ENCODE measurements around the gene GIGYF1.

Gene GIGYF1

GRCh38 chr7:100699018-100699417, 5.0 kb upstream of the GIGYF1 start:
- H3K4me1 Mint-ChIP-seq (ENCODE audit: low read depth in 2 of 2): no peaks in the 10 kb centered on the region
- H3K27me3 Mint-ChIP-seq: peaks cover 11 to 13% of the 10 kb centered on the region in 2 donors
- peaks cover 9% of the 10 kb centered on the region for H3K36me3 Mint-ChIP-seq (ENCODE audit: insufficient read depth)
- DNase-seq (no peak), ATAC-seq (replicated peaks) (no peak)
- H3K4me3 Mint-ChIP-seq: no peak overlapping the region
- no peaks in the 10 kb centered on the region for H3K9me3 Mint-ChIP-seq
- no peak overlapping the region for H3K27ac Mint-ChIP-seq

- ATAC-seq (replicated peaks): no peak
- DNase-seq: no peak
- Mint-ChIP-seq H3K4me1 (ENCODE audit: low read depth in 2 of 2) (peaks cover 19 to 20% of the 10 kb centered on the region in 2 donors), H3K4me3 (peak overlapping the region in 1 of 2 donors; percentile 57), H3K9me3 (no peaks in the 10 kb centered on the region), H3K27me3 (peaks cover 10 to 11% of the 10 kb centered on the region in 2 donors), H3K36me3 (ENCODE audit: insufficient read depth) (peaks cover 21% of the 10 kb centered on the region), H3K27ac (no peak overlapping the region)
These were observed 2.1 kb upstream of the GIGYF1 start for GRCh38 chr7:100696123-100696521.

GRCh38 chr7:100693312-100694097, 545 bp downstream of the GIGYF1 start:
- H3K4me1 Mint-ChIP-seq (ENCODE audit: low read depth in 2 of 2): peaks cover 24 to 28% of the 10 kb centered on the region in 2 donors
- no peaks in the 10 kb centered on the region for H3K27me3 Mint-ChIP-seq
- no peak for DNase-seq
- peaks cover 33% of the 10 kb centered on the region for H3K36me3 Mint-ChIP-seq (ENCODE audit: insufficient read depth)
- H3K27ac Mint-ChIP-seq: peak overlapping the region; percentile 96 to 97
- peak; percentile 44 for ATAC-seq (replicated peaks)
- H3K4me3 Mint-ChIP-seq: peak overlapping the region; percentile 94
- H3K9me3 Mint-ChIP-seq: no peaks in the 10 kb centered on the region

- H3K4me3 Mint-ChIP-seq: peak overlapping the region; percentile 94
These were observed 1.5 kb downstream of the GIGYF1 start for GRCh38 chr7:100692578-100692961.

GRCh38 chr7:100691676-100692577, 2.1 kb downstream of the GIGYF1 start:
- Mint-ChIP-seq H3K4me1 (ENCODE audit: low read depth in 2 of 2) (peaks cover 24 to 28% of the 10 kb centered on the region in 2 donors), H3K36me3 (ENCODE audit: insufficient read depth) (peaks cover 47% of the 10 kb centered on the region), H3K9me3 (no peaks in the 10 kb centered on the region), H3K27me3 (no peaks in the 10 kb centered on the region), H3K4me3 (peak overlapping the region; percentile 94), H3K27ac (no peak overlapping the region)
- peak; percentile 65 for ATAC-seq (replicated peaks)
- DNase-seq: peak; percentile 78 to 81 (median 79)

More at GRCh38 chr7:100692578-100692961, 1.5 kb downstream of the GIGYF1 start:
- Mint-ChIP-seq H3K27me3 (no peaks in the 10 kb centered on the region), H3K27ac (peak overlapping the region; percentile 96 to 97), H3K4me1 (ENCODE audit: low read depth in 2 of 2) (peaks cover 24 to 28% of the 10 kb centered on the region in 2 donors), H3K9me3 (no peaks in the 10 kb centered on the region), H3K36me3 (ENCODE audit: insufficient read depth) (peaks cover 41% of the 10 kb centered on the region)
- ATAC-seq (replicated peaks): no peak
- no peak for DNase-seq

GRCh38 chr7:100689230-100690135, 4.6 kb downstream of the GIGYF1 start:
- Mint-ChIP-seq H3K9me3 (no peaks in the 10 kb centered on the region), H3K4me3 (peak overlapping the region in 1 of 2 donors; percentile 51), H3K27ac (peak overlapping the region; percentile 8 to 78), H3K27me3 (no peaks in the 10 kb centered on the region), H3K4me1 (ENCODE audit: low read depth in 2 of 2) (peaks cover 24 to 28% of the 10 kb centered on the region in 2 donors), H3K36me3 (ENCODE audit: insufficient read depth) (peaks cover 54% of the 10 kb centered on the region)
- ATAC-seq (replicated peaks) (no peak), DNase-seq (no peak)

- no peak for DNase-seq
- Mint-ChIP-seq H3K27me3 (no peaks in the 10 kb centered on the region), H3K27ac (peak overlapping the region; percentile 8 to 78), H3K4me1 (ENCODE audit: low read depth in 2 of 2) (peaks cover 24 to 27% of the 10 kb centered on the region in 2 donors), H3K9me3 (no peaks in the 10 kb centered on the region), H3K4me3 (no peak overlapping the region), H3K36me3 (ENCODE audit: insufficient read depth) (peaks cover 54% of the 10 kb centered on the region)
- no peak for ATAC-seq (replicated peaks)
These were observed 5.7 kb downstream of the GIGYF1 start for GRCh38 chr7:100688326-100688860.

- DNase-seq (no peak), ATAC-seq (replicated peaks) (no peak)
- H3K27ac Mint-ChIP-seq: peak overlapping the region; percentile 8 to 78
- H3K4me1 Mint-ChIP-seq (ENCODE audit: low read depth in 2 of 2): peaks cover 19 to 24% of the 10 kb centered on the region in 2 donors
- H3K9me3 Mint-ChIP-seq: no peaks in the 10 kb centered on the region
- H3K27me3 Mint-ChIP-seq: no peaks in the 10 kb centered on the region
- H3K4me3 Mint-ChIP-seq: no peak overlapping the region
- H3K36me3 Mint-ChIP-seq (ENCODE audit: insufficient read depth): peaks cover 48% of the 10 kb centered on the region
These were observed 6.2 kb downstream of the GIGYF1 start for GRCh38 chr7:100687751-100688300.

- H3K27me3 Mint-ChIP-seq: no peaks in the 10 kb centered on the region
- peaks cover 13 to 18% of the 10 kb centered on the region in 2 donors for H3K4me1 Mint-ChIP-seq (ENCODE audit: low read depth in 2 of 2)
- no peak for ATAC-seq (replicated peaks)
- H3K9me3 Mint-ChIP-seq: no peaks in the 10 kb centered on the region
- no peak overlapping the region for H3K4me3 Mint-ChIP-seq
- peak overlapping the region in 1 of 2 donors; percentile 78 for H3K27ac Mint-ChIP-seq
- H3K36me3 Mint-ChIP-seq (ENCODE audit: insufficient read depth): peaks cover 46% of the 10 kb centered on the region
- no peak for DNase-seq
These were observed 6.8 kb downstream of the GIGYF1 start for GRCh38 chr7:100687261-100687660.

- Mint-ChIP-seq H3K9me3 (no peaks in the 10 kb centered on the region), H3K36me3 (ENCODE audit: insufficient read depth) (peaks cover 47% of the 10 kb centered on the region), H3K4me3 (no peak overlapping the region), H3K27ac (no peak overlapping the region), H3K4me1 (ENCODE audit: low read depth in 2 of 2) (peaks cover 9 to 14% of the 10 kb centered on the region in 2 donors), H3K27me3 (no peaks in the 10 kb centered on the region)
- ATAC-seq (replicated peaks) (no peak), DNase-seq (no peak)
These were observed 7.2 kb downstream of the GIGYF1 start for GRCh38 chr7:100686822-100687211.

- Mint-ChIP-seq H3K27ac (no peak overlapping the region), H3K27me3 (no peaks in the 10 kb centered on the region), H3K4me3 (no peak overlapping the region), H3K9me3 (no peaks in the 10 kb centered on the region), H3K36me3 (ENCODE audit: insufficient read depth) (peaks cover 50% of the 10 kb centered on the region), H3K4me1 (ENCODE audit: low read depth in 2 of 2) (peaks cover 9 to 14% of the 10 kb centered on the region in 2 donors)
- DNase-seq (no peak), ATAC-seq (replicated peaks) (no peak)
These were observed 7.7 kb downstream of the GIGYF1 start for GRCh38 chr7:100686201-100686821.

- ATAC-seq (replicated peaks): no peak
- Mint-ChIP-seq H3K9me3 (no peaks in the 10 kb centered on the region), H3K27ac (no peak overlapping the region), H3K27me3 (no peaks in the 10 kb centered on the region), H3K4me1 (ENCODE audit: low read depth in 2 of 2) (peaks cover 12 to 14% of the 10 kb centered on the region in 2 donors), H3K4me3 (no peak overlapping the region), H3K36me3 (ENCODE audit: insufficient read depth) (peaks cover 51% of the 10 kb centered on the region)
- DNase-seq: no peak
These were observed 8.4 kb downstream of the GIGYF1 start for GRCh38 chr7:100685631-100686145.
